IMR-90 (cell line): ENCODE data around the gene ASTN2. TPM values are rescaled to one million over a fixed set of nuclear protein-coding genes. Genes with fewer than 3 reads are reported as not detected.

Source experiments
- ATAC-seq: fragments of 200-7000 bp; cut with Tn5 transposase; 2 replicates; pipeline ENCODE4 v1.9.1; 2020; ENCODE audit warnings: low read depth, mild to moderate bottlenecking, moderate library complexity
- BruUV-seq: library from RNA; stranded (reverse); fragments of 400-500 nt; replicated peaks from 2 replicates; lab custom pipeline; 2021; lab: Mats Ljungman, UMichigan
- CTCF ChIA-PET: fragments of 300-600 bp; formaldehyde crosslinking; extraction: SDS; loops from one replicate; lab custom pipeline; 2021; ENCODE audit warnings: antibody characterized with exemption; lab: Yijun Ruan, JAX
- POLR2A ChIA-PET: fragments of 300-600 bp; sonication (Branson Sonifier 250); formaldehyde crosslinking; loops from one replicate; lab custom pipeline; 2022; ENCODE audit warnings: antibody characterized with exemption; ENCODE audit not compliant: unreplicated experiment; lab: Charles Lee
- DNase-seq: peaks from one replicate; pipeline ENCODE4 v3.0.0; 2013
- H2AFZ ChIP-seq: replicated peaks from 2 replicates; pipeline ENCODE3; 2013; ENCODE audit warnings: low read length, mild to moderate bottlenecking; ENCODE audit not compliant: poor library complexity
- H2AK5ac ChIP-seq: 2 replicates; pipeline ENCODE4 v1.6.1; 2013; ENCODE audit warnings: low read depth, low read length, inconsistent platforms
- H2AK9ac ChIP-seq: replicated peaks from 2 replicates; pipeline ENCODE3; 2013; ENCODE audit warnings: mild to moderate bottlenecking, low read depth, low read length, moderate library complexity; ENCODE audit not compliant: poor library complexity
- H2BK120ac ChIP-seq: 2 replicates; pipeline ENCODE4 v1.6.1; 2013; ENCODE audit warnings: low read depth, low read length, inconsistent platforms
- H2BK15ac ChIP-seq: 3 replicates; pipeline ENCODE4 v1.6.1; 2013; ENCODE audit warnings: low read depth, low read length, inconsistent platforms
- H2BK20ac ChIP-seq: 2 replicates; pipeline ENCODE4 v1.6.1; 2013; ENCODE audit warnings: low read depth, mild to moderate bottlenecking, inconsistent platforms, low read length, moderate library complexity
- H2BK5ac ChIP-seq: 2 replicates; pipeline ENCODE4 v1.6.1; 2013; ENCODE audit warnings: mild to moderate bottlenecking, low read depth, low read length, inconsistent platforms; ENCODE audit not compliant: poor library complexity, severe bottlenecking
- H3K14ac ChIP-seq: replicated peaks from 2 replicates; pipeline ENCODE4 v1.6.1; 2013; ENCODE audit warnings: low read depth, low read length, inconsistent platforms
- H3K18ac ChIP-seq: 2 replicates; pipeline ENCODE4 v1.6.1; 2013; ENCODE audit warnings: low read depth, low read length, control low read depth
- H3K23ac ChIP-seq: 2 replicates; pipeline ENCODE4 v1.6.1; 2013; ENCODE audit warnings: low read depth, low read length, inconsistent platforms
- H3K27ac ChIP-seq: 2 replicates; pipeline ENCODE4 v1.5.1; 2013; ENCODE audit warnings: mild to moderate bottlenecking, control low read depth, low read length; ENCODE audit not compliant: insufficient read depth
- H3K27me3 ChIP-seq: 2 replicates; pipeline ENCODE4 v1.6.1; 2013; ENCODE audit warnings: low read length; ENCODE audit not compliant: control insufficient read depth, insufficient read depth
- H3K36me3 ChIP-seq: 2 replicates; pipeline ENCODE4 v1.6.1; 2013; ENCODE audit warnings: low read length, mixed read lengths; ENCODE audit not compliant: control insufficient read depth, insufficient read depth
- H3K4ac ChIP-seq: 2 replicates; pipeline ENCODE4 v1.6.1; 2013; ENCODE audit warnings: low read depth, low read length, inconsistent platforms
- H3K4me1 ChIP-seq: 2 replicates; pipeline ENCODE4 v1.6.1; 2013; ENCODE audit warnings: low read length, mixed read lengths; ENCODE audit not compliant: control insufficient read depth, insufficient read depth
- H3K4me2 ChIP-seq: 2 replicates; pipeline ENCODE4 v1.6.1; 2013; ENCODE audit warnings: low read depth, mild to moderate bottlenecking, control low read depth, low read length, moderate library complexity
- H3K4me3 ChIP-seq: 2 replicates; pipeline ENCODE4 v1.5.1; 2013; ENCODE audit warnings: low read depth, mild to moderate bottlenecking, control low read depth, low read length, moderate library complexity; ENCODE audit not compliant: insufficient read depth
- H3K56ac ChIP-seq: 2 replicates; pipeline ENCODE4 v1.6.1; 2013; ENCODE audit warnings: low read length, inconsistent platforms; ENCODE audit not compliant: insufficient read depth; ENCODE audit errors: extremely low read depth
- H3K79me1 ChIP-seq, 2 experiments: 2 replicates each; pipeline ENCODE4 v1.6.1; 2013; ENCODE audit warnings: low read length in 2 of 2, inconsistent platforms in 1 of 2, low read depth in 1 of 2
- H3K9ac ChIP-seq: 2 replicates; pipeline ENCODE4 v1.6.1; 2013; ENCODE audit warnings: low read depth, low read length, control low read depth
- H3K9me1 ChIP-seq: 2 replicates; pipeline ENCODE4 v1.6.1; 2013; ENCODE audit warnings: low read length, inconsistent platforms; ENCODE audit not compliant: insufficient read depth
- H3K9me3 ChIP-seq: 2 replicates; pipeline ENCODE4 v1.6.1; 2013; ENCODE audit warnings: low read length; ENCODE audit not compliant: control insufficient read depth, insufficient read depth
- H4K20me1 ChIP-seq: 2 replicates; pipeline ENCODE4 v1.6.1; 2013; ENCODE audit warnings: low read length, inconsistent platforms; ENCODE audit not compliant: insufficient read depth
- H4K5ac ChIP-seq: 2 replicates; pipeline ENCODE4 v1.6.1; 2013; ENCODE audit warnings: mild to moderate bottlenecking, low read depth, low read length, control low read depth
- H4K8ac ChIP-seq, 2 experiments: 2 replicates each; pipeline ENCODE4 v1.6.1; 2013; ENCODE audit warnings: low read depth in 2 of 2, low read length in 2 of 2, control low read depth in 1 of 2, inconsistent platforms in 1 of 2
- H4K91ac ChIP-seq: 2 replicates; pipeline ENCODE4 v1.6.1; 2013; ENCODE audit warnings: low read depth, low read length, inconsistent platforms; ENCODE audit not compliant: insufficient read depth
- BHLHE40 ChIP-seq: fragments of 150-350 bp; IDR thresholded peaks from 2 replicates; pipeline ENCODE4 v1.6.1; 2016; ENCODE audit warnings: mild to moderate bottlenecking, low read depth, low read length
- CEBPB ChIP-seq: IDR thresholded peaks from 2 replicates; pipeline ENCODE4 v1.6.1; 2012; ENCODE audit warnings: low read depth, low read length, improper control_type of control experiment
- CHD1 ChIP-seq: IDR thresholded peaks from 2 replicates; pipeline ENCODE4 v1.6.1; 2012; ENCODE audit warnings: low read depth, low read length, improper control_type of control experiment
- CTCF ChIP-seq: conservative IDR thresholded peaks from 2 replicates; pipeline ENCODE4 v1.5.1; 2012; ENCODE audit warnings: mild to moderate bottlenecking, low read depth, low read length, improper control_type of control experiment
- MAFK ChIP-seq: IDR thresholded peaks from 2 replicates; pipeline ENCODE4 v1.6.1; 2012; ENCODE audit warnings: low read depth, low read length, improper control_type of control experiment
- NFE2L2 ChIP-seq: fragments of 150-350 bp; IDR thresholded peaks from 2 replicates; pipeline ENCODE4 v1.6.1; 2016; ENCODE audit warnings: low read depth, mild to moderate bottlenecking, low read length
- POLR2A ChIP-seq: IDR thresholded peaks from 2 replicates; pipeline ENCODE4 v1.6.1; 2012; ENCODE audit warnings: mild to moderate bottlenecking, low read depth, low read length
- RCOR1 ChIP-seq: IDR thresholded peaks from 2 replicates; pipeline ENCODE4 v1.6.1; 2012; ENCODE audit warnings: mild to moderate bottlenecking, low read length, improper control_type of control experiment; ENCODE audit not compliant: insufficient replicate concordance
- WGBS, 2 experiments: methylation state at CpG; one replicate each; pipeline versions ENCODE4 v1.1.5 to v1.1.7; 2013; ENCODE audit warnings: missing lambda C conversion rate in 2 of 2; ENCODE audit not compliant: insufficient read length in 1 of 2; ENCODE audit errors: extremely low coverage in 2 of 2; 5-methylcytosine and 5-hydroxymethylcytosine counted together
- dilution Hi-C: fragments of 300-500 bp; cut with HindIII; formaldehyde crosslinking; loops from one replicate; pipeline ENCODE4 v1.14.3; 2018; ENCODE audit warnings: low sequenced_read_pairs; ENCODE audit not compliant: unreplicated experiment
- in situ Hi-C: fragments of 300-500 bp; cut with MboI; formaldehyde crosslinking; loops from 3 replicates; pipeline ENCODE4 v1.14.3; 2019; ENCODE audit warnings: low sequenced_read_pairs, inconsistent platforms, mixed read lengths
- intact Hi-C: fragments of 100-400 bp; cut with micrococcal nuclease; formaldehyde crosslinking; loops from 2 replicates; pipeline ENCODE4 v1.10.0; 2022
- polyA plus RNA-seq, 3 experiments: library from polyadenylated mRNA; depleted of rRNA; stranded (reverse); fragments of >200 nt; gene quantifications; 2 replicates each; pipeline ENCODE4 v1.2.3, GENCODE V29; 2012; ENCODE audit warnings: low replicate concordance in 1 of 3
- total RNA-seq: library from RNA; depleted of rRNA; stranded (reverse); fragments of >200 nt; gene quantifications from 2 replicates; pipeline ENCODE4 v1.2.3, GENCODE V29; 2012

The ASTN2 gene
- total and polyA plus RNA-seq, 2 of the 4 experiments (the other 2 are of a cell fraction) = 3.8 to 6.8 TPM

GRCh38 chr9:116549061-116549664 lies 865.7 kb downstream of the ASTN2 start (continued):
- no peak for TF ChIP-seq CTCF

GRCh38 chr9:116547729-116548426 lies 867.0 kb downstream of the ASTN2 start:
- POLR2A ChIA-PET = no interaction called here
- Histone ChIP-seq H3K4ac (peak overlapping the region; percentile 12; the same call in 1 of the 2 replicates), H3K4me3 (no peak overlapping the region), H2AK5ac (peak overlapping the region; percentile 3), H4K5ac (peak overlapping the region; percentile 39; the same call in 1 of the 2 replicates), H4K8ac (peak overlapping the region in 1 of 2 experiments; percentile 6; a peak in 1 of 4 replicates), H2AFZ (no peak overlapping the region), H3K23ac (no peak overlapping the region), H3K9ac (no peak overlapping the region), H3K9me3 (no peaks in the 10 kb centered on the region), H3K18ac (peak overlapping the region; percentile 62), H4K20me1 (no peaks in the 10 kb centered on the region), H3K79me1 (no peaks in the 10 kb centered on the region), H3K27ac (0 out of 2 replicates have a peak overlapping the region, but pooled peaks have one; percentile 14), H3K14ac (peak overlapping the region; percentile 51; the same call in 1 of the 2 replicates), H2BK120ac (0 out of 2 replicates have a peak overlapping the region, but pooled peaks have one; percentile 0), H2BK15ac (peak overlapping the region; percentile 54; the same call in 1 of the 3 replicates), H2BK20ac (peak overlapping the region; percentile 16; the same call in 1 of the 2 replicates), H3K27me3 (no peaks in the 10 kb centered on the region), H3K36me3 (no peaks in the 10 kb centered on the region), H3K9me1 (no peaks in the 10 kb centered on the region; the same call in 1 of the 2 replicates), H3K56ac (no peak overlapping the region), H2AK9ac (peak overlapping the region; percentile 31), H4K91ac (no peak overlapping the region), H3K4me2 (no peak overlapping the region), H3K4me1 (peaks cover 26% of the 10 kb centered on the region), H2BK5ac (peak overlapping the region; percentile 7)
- CTCF ChIA-PET = no interaction called here
- DNase-seq (no peak), ATAC-seq (no peak)
- no peak for TF ChIP-seq CHD1
- no peak for TF ChIP-seq CEBPB
- no peak for TF ChIP-seq NFE2L2
- TF ChIP-seq MAFK = no peak
- no peak for TF ChIP-seq RCOR1
- no peak for TF ChIP-seq POLR2A
- no peak for TF ChIP-seq BHLHE40
- intact Hi-C loops = no loop called here
- no TSS peak for BruUV-seq
- in situ Hi-C loops = no loop called here
- 100% methylated on average over 4 of the region's 11 CpGs; no CpG with 5 or more reads in 1 of the 2 experiments for WGBS, 2 experiments
- dilution Hi-C loops = no loop called here
